ENCODE results near the gene NPAS2.

Gene NPAS2

GRCh38 chr2:100976061-100976460, 156.1 kb downstream of the NPAS2 start:
- no peak for DNase-seq

GRCh38 chr2:100976645-100977391, 156.9 kb downstream of the NPAS2 start:
- no peak for DNase-seq

DNA sequence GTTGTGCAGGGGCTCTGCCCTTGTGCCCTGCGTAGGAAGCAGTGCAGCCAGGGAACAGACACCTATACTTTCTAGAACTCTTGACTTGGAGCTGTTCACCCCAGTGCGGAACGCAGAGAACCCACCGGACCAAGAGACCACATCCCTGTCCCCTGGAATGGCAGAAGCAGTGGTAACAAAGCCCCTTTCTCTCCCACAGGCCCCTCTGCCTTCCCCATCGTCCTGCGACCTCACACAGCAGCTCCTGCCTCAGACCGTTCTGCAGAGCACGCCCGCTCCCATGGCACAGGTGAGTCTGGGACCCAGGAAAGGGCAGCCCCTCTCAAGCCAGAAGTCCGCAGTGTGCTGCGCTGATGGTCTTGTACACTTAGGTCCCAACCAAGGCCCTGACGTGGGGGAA, 157.6 kb downstream of the NPAS2 start:
- DNase-seq: no peak

DNA sequence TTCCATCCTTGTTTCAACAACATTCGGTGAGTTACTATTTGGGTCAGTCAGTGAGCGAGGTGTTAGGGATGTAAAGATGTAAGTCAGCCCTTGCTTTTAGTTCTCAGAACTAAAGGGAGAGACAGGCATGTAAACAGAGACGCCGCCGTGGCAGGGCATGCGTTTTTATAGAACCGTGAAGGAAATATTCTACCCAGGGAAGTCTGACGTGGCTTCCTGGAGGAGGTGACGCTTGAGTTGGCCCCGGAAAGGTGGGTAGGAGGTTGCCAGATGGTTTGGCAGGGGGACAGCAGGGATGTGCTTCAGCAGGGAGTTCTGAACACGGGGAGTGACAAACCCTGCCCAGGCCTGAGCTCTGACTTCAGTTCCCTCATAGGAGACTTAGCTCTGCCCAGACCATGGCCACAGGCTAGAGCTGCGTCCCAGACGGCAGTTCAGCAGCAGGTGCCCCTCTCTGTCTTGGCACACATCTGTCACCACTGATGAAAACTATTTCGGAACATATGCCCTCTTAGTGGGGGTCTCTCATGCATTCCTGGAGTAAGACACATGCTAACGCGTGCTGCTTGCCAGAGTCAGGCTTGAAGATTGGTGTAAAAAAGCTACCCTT, 158.7 kb downstream of the NPAS2 start:
- DNase-seq: no peak

DNA sequence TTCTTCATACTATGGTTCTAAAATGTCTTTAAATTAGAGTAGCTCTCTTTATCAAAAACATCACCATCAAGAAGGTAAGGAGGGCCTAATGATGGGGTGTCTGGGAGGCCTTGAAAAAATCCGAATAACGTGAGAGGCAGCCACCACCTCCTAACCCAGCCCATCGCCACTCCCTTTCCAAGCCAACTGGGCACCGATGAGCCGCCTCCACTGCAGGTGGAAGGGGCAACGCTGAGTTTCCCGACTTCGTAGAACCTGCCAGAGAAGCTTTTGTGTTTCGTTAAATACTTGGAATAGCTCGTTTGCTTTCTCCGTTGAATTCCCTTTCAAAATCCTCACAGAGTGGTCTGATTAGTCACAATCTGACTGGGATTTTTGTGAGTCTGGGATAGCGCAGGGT, 160.1 kb downstream of the NPAS2 start:
- no peak for DNase-seq

DNA sequence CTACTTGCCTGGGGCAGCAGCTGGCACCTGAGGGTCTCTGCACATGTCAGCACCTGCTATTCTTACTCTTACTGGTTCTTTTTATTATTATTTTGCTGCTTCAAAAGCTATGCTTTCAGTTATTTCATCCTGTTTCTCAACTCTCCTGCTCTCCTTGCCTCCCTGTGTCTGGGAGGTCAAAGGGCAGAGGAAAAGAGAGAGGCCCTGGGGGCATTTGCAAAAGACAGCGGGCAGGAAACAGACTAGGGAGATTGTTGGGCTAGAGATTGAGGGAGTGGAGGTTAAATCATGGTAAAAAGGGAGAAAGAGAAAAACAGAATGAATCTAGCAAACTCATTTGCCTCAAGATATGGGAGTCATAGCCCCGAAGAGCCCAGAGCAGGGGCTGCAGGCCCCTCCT, 161.1 kb downstream of the NPAS2 start:
- no peak for DNase-seq

DNA sequence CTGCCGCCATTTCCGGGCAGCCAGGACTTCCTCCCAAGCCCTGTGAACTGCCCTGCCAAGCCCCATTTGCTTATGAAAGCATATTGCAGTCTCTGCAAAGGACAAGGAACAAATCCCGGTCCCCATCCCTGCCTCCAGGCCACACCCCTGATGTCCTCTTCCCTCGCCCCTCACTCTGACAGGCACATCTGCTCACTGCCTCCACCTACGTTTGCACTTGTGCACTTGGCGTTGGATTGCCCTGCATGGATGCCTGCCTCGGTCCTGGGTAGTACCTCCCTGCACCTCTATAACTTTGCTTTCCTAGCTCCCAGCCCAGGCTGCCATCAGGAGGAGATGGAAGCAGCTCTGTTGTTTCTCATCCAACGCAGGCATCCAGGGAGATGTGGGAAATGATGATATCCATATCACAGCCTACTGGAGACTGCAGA, 162.5 kb downstream of the NPAS2 start:
- DNase-seq: no peak

GRCh38 chr2:100983201-100983600, 163.3 kb downstream of the NPAS2 start:
- DNase-seq: no peak

- no peak for DNase-seq
These were observed 163.9 kb downstream of the NPAS2 start for GRCh38 chr2:100983684-100984310.

DNA sequence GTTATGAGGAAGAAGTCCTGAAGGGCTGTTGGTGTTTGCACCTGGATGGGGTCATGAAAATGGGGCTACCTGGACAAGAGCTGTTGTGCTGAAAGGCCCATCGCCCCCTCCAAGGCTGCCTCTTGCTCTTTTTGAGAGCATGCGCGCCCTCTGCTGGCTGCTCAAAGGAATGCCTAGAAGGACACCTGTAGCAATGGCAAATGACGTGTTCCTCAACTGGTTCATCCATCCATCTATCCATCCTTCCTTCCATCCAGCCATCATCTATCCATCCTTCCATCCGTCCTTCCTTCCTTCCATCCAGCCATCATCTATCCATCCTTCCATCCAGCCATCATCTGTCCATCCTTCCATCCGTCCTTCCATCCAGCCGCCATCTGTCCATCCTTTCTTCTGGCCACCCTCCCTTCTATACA, 165.0 kb downstream of the NPAS2 start:
- DNase-seq: peak; percentile 82

GRCh38 chr2:100986157-100986556, 166.2 kb downstream of the NPAS2 start:
- DNase-seq: no peak

GRCh38 chr2:100987536-100987935, 167.6 kb downstream of the NPAS2 start:
- no peak for DNase-seq

DNA sequence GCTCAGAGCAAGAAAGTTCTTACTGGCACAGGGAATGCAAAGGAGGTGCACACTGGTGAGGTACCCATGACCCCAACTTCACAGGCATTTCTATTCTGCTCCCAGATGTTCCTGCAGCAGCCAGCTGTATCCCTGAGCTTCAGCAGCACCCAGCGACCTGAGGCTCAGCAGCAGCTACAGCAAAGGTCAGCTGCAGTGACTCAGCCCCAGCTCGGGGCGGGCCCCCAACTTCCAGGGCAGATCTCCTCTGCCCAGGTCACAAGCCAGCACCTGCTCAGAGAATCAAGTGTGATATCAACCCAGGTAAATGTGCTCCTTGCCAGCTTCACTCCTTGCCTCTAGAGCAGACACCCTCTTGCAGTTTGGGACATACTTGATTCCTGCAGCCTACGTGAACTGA, 168.0 kb downstream of the NPAS2 start:
- DNase-seq: no peak

DNA sequence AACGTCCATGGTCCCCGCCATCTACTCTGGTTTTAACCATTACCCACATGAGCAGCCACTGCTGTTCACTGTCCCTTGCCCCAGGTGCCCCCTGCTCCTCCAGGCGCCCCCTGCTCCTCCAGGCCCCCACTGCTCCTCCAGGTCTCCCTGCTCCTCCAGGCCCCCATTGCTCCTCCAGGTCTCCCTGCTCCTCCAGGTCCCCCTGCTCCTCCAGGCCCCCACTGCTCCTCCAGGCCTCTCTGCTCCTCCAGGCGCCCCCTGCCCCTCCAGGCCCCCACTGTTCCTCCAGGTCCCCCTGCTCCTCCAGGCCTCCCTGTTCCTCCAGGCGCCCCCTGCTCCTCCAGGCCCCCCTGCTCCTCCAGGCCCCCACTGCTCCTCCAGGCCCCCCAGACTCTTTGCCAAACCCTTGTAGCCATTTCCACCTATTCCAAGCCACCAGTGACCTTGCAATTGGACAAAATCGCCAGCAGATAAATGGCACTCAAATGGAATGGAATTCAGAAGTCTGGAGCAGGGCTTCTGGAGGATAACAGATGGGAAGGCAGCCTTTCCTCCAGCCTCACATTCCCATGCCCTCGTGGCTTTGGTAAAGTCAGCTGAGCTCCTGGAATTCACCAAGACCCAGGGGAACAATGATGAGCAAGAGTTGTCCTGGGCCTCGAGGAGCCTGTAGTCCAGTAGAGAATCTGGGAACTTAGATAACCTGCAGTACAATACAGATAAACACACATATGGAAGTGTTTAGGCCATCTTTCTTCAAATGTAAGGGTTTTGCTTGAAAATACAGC, 168.9 kb downstream of the NPAS2 start:
- no peak for DNase-seq

GRCh38 chr2:100989666-100990065, 169.7 kb downstream of the NPAS2 start:
- no peak for DNase-seq

DNA sequence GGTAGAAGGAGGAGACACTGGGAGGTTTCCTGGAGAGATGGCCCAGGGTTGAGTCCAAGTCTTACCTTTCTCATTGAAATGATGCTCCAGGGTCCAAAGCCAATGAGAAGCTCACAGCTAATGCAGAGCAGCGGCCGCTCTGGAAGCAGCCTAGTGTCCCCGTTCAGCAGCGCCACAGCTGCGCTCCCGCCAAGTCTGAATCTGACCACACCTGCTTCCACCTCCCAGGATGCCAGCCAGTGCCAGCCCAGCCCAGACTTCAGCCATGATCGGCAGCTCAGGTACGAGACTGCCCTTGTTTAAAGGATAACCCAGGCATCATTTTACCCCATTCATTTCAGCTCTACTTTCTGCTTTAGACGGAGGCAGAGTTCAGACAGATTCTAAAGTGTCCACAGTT, 170.2 kb downstream of the NPAS2 start:
- no peak for DNase-seq

GRCh38 chr2:100990650-100991403, 170.9 kb downstream of the NPAS2 start:
- no peak for DNase-seq

GRCh38 chr2:100991404-100991773, 171.4 kb downstream of the NPAS2 start:
- DNase-seq: no peak

DNA sequence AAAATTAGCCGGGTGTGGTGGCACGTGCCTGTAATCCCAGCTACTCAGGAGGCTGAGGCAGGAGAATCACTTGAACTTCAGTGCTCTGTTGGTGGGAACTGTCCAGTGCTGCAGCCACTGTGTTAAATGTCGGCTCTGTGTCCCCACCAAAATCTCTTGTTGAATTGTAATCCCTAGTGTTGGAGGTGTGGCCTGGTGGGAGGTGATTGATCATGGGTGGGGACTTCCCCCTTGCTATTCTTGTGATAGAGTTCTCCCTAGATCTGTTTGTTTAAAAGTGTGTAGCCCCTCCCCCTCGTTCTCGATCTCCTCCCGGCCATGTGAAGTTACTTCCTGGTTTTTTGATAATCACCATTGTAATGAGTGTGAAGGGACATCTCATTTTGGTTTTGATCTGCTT, 172.3 kb downstream of the NPAS2 start:
- no peak for DNase-seq

- no peak for DNase-seq
These were observed 173.4 kb downstream of the NPAS2 start for GRCh38 chr2:100993294-100993693.

GRCh38 chr2:100995309-100996075, 175.6 kb downstream of the NPAS2 start:
- no peak for DNase-seq

Measured in activated CD8-positive, alpha-beta memory T cell treated with anti-CD3 and anti-CD28 coated beads, Interleukin-2, amount 50 U/mL, for 4 hours (primary cell).